HEK293 (cell line): ENCODE data around the gene SCTR.

Source experiments
- CTCF ChIA-PET: fragments of 350-600 bp; formaldehyde crosslinking; extraction: SDS; loops from one replicate; lab custom pipeline; 2021; ENCODE audit warnings: antibody characterized with exemption; lab: Yijun Ruan, JAX
- POLR2A ChIA-PET: fragments of 300-600 bp; formaldehyde crosslinking; extraction: SDS; loops from one replicate; lab custom pipeline; 2020; ENCODE audit warnings: antibody characterized with exemption, inconsistent platforms; lab: Yijun Ruan, JAX
- H3K27ac ChIP-seq: fragments of 200-500 bp; sonication (Bioruptor generic); 2 replicates; pipeline ENCODE4 v1.5.1; 2014; ENCODE audit warnings: low read depth, low read length, control low read depth, inconsistent platforms; ENCODE audit errors: extremely low read depth
- H3K36me3 ChIP-seq, 2 experiments: fragments of 200-500 bp in 1 of 2; sonication (Bioruptor generic) in 1 of 2; 1 replicate in 1 of 2; 2 replicates in 1 of 2; pipeline ENCODE4 v1.5.1; 2014 to 2017; ENCODE audit warnings: inconsistent platforms in 2 of 2, low read length in 2 of 2; ENCODE audit not compliant: control insufficient read depth in 2 of 2, insufficient read depth in 1 of 2
- H3K4me1 ChIP-seq: fragments of 200-500 bp; sonication (Bioruptor generic); 2 replicates; pipeline ENCODE4 v1.5.1; 2014; ENCODE audit warnings: mild to moderate bottlenecking, low read length, inconsistent platforms; ENCODE audit not compliant: control insufficient read depth, insufficient read depth
- H3K4me3 ChIP-seq: 2 replicates; pipeline ENCODE4 v1.5.1; 2011; ENCODE audit warnings: low read depth, mild to moderate bottlenecking, control low read depth, low read length, moderate library complexity
- H3K9me3 ChIP-seq: fragments of 200-500 bp; sonication (Bioruptor generic); 2 replicates; pipeline ENCODE4 v1.5.1; 2014; ENCODE audit warnings: low read depth, low read length, inconsistent platforms; ENCODE audit not compliant: control insufficient read depth, insufficient read depth
- GLI2 ChIP-seq: fragments of 450-650 bp; formaldehyde crosslinking; IDR thresholded peaks from 2 replicates; pipeline ENCODE4; 2017; ENCODE audit warnings: missing biosample characterization, missing genetic modification characterization, low read depth, borderline replicate concordance
- GLIS2 ChIP-seq: fragments of 450-650 bp; formaldehyde crosslinking; IDR thresholded peaks from 2 replicates; pipeline ENCODE4 v1.5.1; 2016; ENCODE audit warnings: missing biosample characterization, missing genetic modification characterization
- HOXD13 ChIP-seq: sonication (generic); formaldehyde crosslinking; IDR thresholded peaks from 2 replicates; pipeline ENCODE4 v1.8.0; 2022; ENCODE audit warnings: missing genetic modification reagents, borderline replicate concordance
- KLF7 ChIP-seq: fragments of 450-650 bp; formaldehyde crosslinking; IDR thresholded peaks from 2 replicates; pipeline ENCODE4 v1.5.1; 2016; ENCODE audit warnings: missing biosample characterization, missing genetic modification characterization, borderline replicate concordance
- KLF8 ChIP-seq: fragments of 450-650 bp; formaldehyde crosslinking; IDR thresholded peaks from 2 replicates; pipeline ENCODE4 v1.5.1; 2016; ENCODE audit warnings: missing biosample characterization, missing genetic modification characterization
- KLF9 ChIP-seq: fragments of 450-650 bp; formaldehyde crosslinking; IDR thresholded peaks from 2 replicates; pipeline ENCODE4 v1.5.1; 2016; ENCODE audit warnings: missing biosample characterization, missing genetic modification characterization, low read depth
- PRDM6 ChIP-seq: fragments of 450-650 bp; formaldehyde crosslinking; IDR thresholded peaks from 2 replicates; pipeline ENCODE4 v1.5.1; 2017; ENCODE audit warnings: missing biosample characterization, missing genetic modification characterization
- ZBTB48 ChIP-seq: fragments of 450-650 bp; formaldehyde crosslinking; IDR thresholded peaks from 2 replicates; pipeline ENCODE4 v1.5.1; 2016; ENCODE audit warnings: missing biosample characterization, missing genetic modification characterization
- ZIC2 ChIP-seq: fragments of 450-650 bp; formaldehyde crosslinking; IDR thresholded peaks from 2 replicates; pipeline ENCODE4 v1.5.1; 2016; ENCODE audit warnings: missing biosample characterization, missing genetic modification characterization
- ZNF112 ChIP-seq: fragments of 450-650 bp; formaldehyde crosslinking; IDR thresholded peaks from 2 replicates; pipeline ENCODE4 v1.5.0; 2017; ENCODE audit warnings: missing biosample characterization, missing genetic modification characterization
- ZNF140 ChIP-seq: fragments of 450-650 bp; formaldehyde crosslinking; IDR thresholded peaks from 2 replicates; pipeline ENCODE4 v1.5.1; 2016; ENCODE audit warnings: missing biosample characterization, missing genetic modification characterization
- ZNF19 ChIP-seq: fragments of 450-650 bp; formaldehyde crosslinking; IDR thresholded peaks from 2 replicates; pipeline ENCODE4; 2016; ENCODE audit warnings: missing biosample characterization, missing genetic modification characterization, low read depth
- ZNF830 ChIP-seq: fragments of 450-650 bp; IDR thresholded peaks from 2 replicates; pipeline ENCODE4 v1.5.0; 2018; ENCODE audit warnings: missing biosample characterization, missing genetic modification characterization, low read depth, mild to moderate bottlenecking, moderate library complexity
- TF ChIP-seq, protein P1 (sequence below): fragments of 450-650 bp; formaldehyde crosslinking; IDR thresholded peaks from 2 replicates; pipeline ENCODE4 v1.5.1; 2017; ENCODE audit warnings: missing biosample characterization, missing genetic modification characterization
- TF ChIP-seq, protein P2 (sequence below): fragments of 450-650 bp; formaldehyde crosslinking; IDR thresholded peaks from 2 replicates; pipeline ENCODE4 v1.5.1; 2016; ENCODE audit warnings: missing biosample characterization, missing genetic modification characterization
- TF ChIP-seq, protein P3 (sequence below): fragments of 450-650 bp; formaldehyde crosslinking; conservative IDR thresholded peaks from 2 replicates; pipeline ENCODE4 v1.5.1; 2016; ENCODE audit warnings: low read depth, missing biosample characterization, missing genetic modification characterization
- TF ChIP-seq, protein P4 (sequence below): fragments of 450-650 bp; formaldehyde crosslinking; IDR thresholded peaks from 2 replicates; pipeline ENCODE4 v1.5.1; 2016; ENCODE audit warnings: missing biosample characterization, missing genetic modification characterization, borderline replicate concordance
- TF ChIP-seq, protein P5 (sequence below): fragments of 450-650 bp; formaldehyde crosslinking; IDR thresholded peaks from 2 replicates; pipeline ENCODE4 v1.5.0; 2017; ENCODE audit warnings: missing biosample characterization, missing genetic modification characterization, borderline replicate concordance

SCTR gene

GRCh38 chr2:119430023-119430498, 94.2 kb downstream of the SCTR start:
- no peaks in the 10 kb centered on the region for H3K9me3 ChIP-seq
- TF ChIP-seq ZNF830 (tag by site-specific recombination) (no peak), GLIS2 (0 out of 2 replicates have a peak, but pooled peaks have one; percentile 12), GLI2 (tag by site-specific recombination) (no peak)
- TF ChIP-seq, protein P1, sequence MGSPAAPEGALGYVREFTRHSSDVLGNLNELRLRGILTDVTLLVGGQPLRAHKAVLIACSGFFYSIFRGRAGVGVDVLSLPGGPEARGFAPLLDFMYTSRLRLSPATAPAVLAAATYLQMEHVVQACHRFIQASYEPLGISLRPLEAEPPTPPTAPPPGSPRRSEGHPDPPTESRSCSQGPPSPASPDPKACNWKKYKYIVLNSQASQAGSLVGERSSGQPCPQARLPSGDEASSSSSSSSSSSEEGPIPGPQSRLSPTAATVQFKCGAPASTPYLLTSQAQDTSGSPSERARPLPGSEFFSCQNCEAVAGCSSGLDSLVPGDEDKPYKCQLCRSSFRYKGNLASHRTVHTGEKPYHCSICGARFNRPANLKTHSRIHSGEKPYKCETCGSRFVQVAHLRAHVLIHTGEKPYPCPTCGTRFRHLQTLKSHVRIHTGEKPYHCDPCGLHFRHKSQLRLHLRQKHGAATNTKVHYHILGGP (tag by site-specific recombination) = no peak
- CTCF ChIA-PET = interaction anchor here (1.6 to 2.1 kb wide), 2 partner anchors 22 to 46 kb away, joined by 4 to 6 read pairs; no protein-coding TSS in a partner anchor
- no peak overlapping the region for H3K27ac ChIP-seq
- H3K36me3 ChIP-seq = no peaks in the 10 kb centered on the region
- POLR2A ChIA-PET = no interaction called here
- H3K4me1 ChIP-seq = 0 out of 2 replicates have a peak, but pooled peaks cover 3% of the 10 kb centered on the region
- no peak overlapping the region for H3K4me3 ChIP-seq

DNA sequence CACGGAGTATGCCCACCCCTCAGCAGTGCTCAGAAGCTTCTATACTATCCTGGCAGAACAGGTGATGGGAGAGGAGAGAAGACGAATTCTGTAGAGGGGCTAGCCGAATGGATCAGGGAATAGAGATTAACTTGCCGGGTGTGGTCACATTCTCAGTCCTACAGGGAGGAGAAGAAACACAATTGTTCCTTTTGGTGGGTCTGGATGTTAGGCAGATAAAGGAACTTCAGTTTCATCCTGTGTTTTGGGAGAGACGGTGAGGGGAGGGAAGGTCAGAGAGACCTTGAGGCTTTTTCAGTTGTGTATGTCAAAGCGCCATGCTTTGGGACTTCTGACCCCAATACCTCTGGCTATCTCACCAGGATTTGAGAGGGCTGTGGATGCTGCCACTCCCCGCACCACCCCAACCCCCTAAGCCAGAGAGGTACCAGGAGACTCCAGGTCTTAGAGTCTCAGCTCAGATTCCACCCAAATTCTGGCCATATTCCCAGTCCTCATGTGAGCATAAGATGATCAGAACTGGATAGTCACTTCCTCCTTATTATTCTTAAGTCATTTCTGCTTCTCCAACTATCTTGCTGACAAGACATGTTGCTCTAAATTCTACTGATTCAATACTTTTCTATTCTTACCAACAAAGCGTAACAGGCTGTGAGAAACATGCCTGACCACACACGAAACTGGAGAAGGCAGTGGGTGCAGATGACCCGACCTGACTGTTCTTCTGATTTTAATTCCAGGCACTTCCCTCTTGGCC, 94.9 kb downstream of the SCTR start:
- Histone ChIP-seq H3K4me3 (no peak overlapping the region), H3K36me3 (no peaks in the 10 kb centered on the region), H3K4me1 (0 out of 2 replicates have a peak, but pooled peaks cover 3% of the 10 kb centered on the region), H3K27ac (no peak overlapping the region), H3K9me3 (no peaks in the 10 kb centered on the region)
- ChIA-PET POLR2A (no interaction called here), CTCF (interaction anchor here (1.6 kb wide), 1 partner anchor 47 kb away, joined by 4 read pairs; no protein-coding TSS in a partner anchor)
- TF ChIP-seq KLF9 (tag by site-specific recombination) (no peak), ZIC2 (tag by site-specific recombination) (no peak), ZNF140 (tag by site-specific recombination) (no peak), KLF8 (no peak), PRDM6 (tag by site-specific recombination) (no peak), HOXD13 (CRISPR knock-in tag) (no peak), ZNF112 (tag by site-specific recombination) (no peak), KLF7 (tag by site-specific recombination) (no peak), ZNF19 (tag by site-specific recombination) (no peak), ZBTB48 (no peak)
- TF ChIP-seq, protein P2, sequence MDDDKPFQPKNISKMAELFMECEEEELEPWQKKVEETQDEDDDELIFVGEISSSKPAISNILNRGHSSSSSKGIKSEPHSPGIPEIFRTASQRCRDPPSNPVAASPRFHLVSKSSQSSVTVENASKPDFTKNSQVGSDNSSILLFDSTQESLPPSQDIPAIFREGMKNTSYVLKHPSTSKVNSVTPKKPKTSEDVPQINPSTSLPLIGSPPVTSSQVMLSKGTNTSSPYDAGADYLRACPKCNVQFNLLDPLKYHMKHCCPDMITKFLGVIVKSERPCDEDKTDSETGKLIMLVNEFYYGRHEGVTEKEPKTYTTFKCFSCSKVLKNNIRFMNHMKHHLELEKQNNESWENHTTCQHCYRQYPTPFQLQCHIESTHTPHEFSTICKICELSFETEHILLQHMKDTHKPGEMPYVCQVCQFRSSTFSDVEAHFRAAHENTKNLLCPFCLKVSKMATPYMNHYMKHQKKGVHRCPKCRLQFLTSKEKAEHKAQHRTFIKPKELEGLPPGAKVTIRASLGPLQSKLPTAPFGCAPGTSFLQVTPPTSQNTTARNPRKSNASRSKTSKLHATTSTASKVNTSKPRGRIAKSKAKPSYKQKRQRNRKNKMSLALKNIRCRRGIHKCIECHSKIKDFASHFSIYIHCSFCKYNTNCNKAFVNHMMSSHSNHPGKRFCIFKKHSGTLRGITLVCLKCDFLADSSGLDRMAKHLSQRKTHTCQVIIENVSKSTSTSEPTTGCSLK = no peak
- TF ChIP-seq, protein P3, sequence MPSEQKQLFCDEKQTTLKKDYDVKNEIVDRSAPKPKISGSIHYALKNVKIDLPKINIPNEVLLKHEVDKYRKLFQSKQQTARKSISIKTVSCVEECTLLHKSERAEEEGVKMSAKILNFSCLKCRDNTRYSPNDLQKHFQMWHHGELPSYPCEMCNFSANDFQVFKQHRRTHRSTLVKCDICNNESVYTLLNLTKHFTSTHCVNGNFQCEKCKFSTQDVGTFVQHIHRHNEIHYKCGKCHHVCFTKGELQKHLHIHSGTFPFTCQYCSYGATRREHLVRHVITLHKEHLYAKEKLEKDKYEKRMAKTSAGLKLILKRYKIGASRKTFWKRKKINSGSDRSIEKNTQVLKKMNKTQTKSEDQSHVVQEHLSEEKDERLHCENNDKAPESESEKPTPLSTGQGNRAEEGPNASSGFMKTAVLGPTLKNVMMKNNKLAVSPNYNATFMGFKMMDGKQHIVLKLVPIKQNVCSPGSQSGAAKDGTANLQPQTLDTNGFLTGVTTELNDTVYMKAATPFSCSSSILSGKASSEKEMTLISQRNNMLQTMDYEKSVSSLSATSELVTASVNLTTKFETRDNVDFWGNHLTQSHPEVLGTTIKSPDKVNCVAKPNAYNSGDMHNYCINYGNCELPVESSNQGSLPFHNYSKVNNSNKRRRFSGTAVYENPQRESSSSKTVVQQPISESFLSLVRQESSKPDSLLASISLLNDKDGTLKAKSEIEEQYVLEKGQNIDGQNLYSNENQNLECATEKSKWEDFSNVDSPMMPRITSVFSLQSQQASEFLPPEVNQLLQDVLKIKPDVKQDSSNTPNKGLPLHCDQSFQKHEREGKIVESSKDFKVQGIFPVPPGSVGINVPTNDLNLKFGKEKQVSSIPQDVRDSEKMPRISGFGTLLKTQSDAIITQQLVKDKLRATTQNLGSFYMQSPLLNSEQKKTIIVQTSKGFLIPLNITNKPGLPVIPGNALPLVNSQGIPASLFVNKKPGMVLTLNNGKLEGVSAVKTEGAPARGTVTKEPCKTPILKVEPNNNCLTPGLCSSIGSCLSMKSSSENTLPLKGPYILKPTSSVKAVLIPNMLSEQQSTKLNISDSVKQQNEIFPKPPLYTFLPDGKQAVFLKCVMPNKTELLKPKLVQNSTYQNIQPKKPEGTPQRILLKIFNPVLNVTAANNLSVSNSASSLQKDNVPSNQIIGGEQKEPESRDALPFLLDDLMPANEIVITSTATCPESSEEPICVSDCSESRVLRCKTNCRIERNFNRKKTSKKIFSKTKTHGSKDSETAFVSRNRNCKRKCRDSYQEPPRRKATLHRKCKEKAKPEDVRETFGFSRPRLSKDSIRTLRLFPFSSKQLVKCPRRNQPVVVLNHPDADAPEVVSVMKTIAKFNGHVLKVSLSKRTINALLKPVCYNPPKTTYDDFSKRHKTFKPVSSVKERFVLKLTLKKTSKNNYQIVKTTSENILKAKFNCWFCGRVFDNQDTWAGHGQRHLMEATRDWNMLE (tag by site-specific recombination) = no peak
- TF ChIP-seq, protein P4, sequence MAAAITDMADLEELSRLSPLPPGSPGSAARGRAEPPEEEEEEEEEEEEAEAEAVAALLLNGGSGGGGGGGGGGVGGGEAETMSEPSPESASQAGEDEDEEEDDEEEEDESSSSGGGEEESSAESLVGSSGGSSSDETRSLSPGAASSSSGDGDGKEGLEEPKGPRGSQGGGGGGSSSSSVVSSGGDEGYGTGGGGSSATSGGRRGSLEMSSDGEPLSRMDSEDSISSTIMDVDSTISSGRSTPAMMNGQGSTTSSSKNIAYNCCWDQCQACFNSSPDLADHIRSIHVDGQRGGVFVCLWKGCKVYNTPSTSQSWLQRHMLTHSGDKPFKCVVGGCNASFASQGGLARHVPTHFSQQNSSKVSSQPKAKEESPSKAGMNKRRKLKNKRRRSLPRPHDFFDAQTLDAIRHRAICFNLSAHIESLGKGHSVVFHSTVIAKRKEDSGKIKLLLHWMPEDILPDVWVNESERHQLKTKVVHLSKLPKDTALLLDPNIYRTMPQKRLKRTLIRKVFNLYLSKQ (tag by site-specific recombination) = no peak
- TF ChIP-seq, protein P5, sequence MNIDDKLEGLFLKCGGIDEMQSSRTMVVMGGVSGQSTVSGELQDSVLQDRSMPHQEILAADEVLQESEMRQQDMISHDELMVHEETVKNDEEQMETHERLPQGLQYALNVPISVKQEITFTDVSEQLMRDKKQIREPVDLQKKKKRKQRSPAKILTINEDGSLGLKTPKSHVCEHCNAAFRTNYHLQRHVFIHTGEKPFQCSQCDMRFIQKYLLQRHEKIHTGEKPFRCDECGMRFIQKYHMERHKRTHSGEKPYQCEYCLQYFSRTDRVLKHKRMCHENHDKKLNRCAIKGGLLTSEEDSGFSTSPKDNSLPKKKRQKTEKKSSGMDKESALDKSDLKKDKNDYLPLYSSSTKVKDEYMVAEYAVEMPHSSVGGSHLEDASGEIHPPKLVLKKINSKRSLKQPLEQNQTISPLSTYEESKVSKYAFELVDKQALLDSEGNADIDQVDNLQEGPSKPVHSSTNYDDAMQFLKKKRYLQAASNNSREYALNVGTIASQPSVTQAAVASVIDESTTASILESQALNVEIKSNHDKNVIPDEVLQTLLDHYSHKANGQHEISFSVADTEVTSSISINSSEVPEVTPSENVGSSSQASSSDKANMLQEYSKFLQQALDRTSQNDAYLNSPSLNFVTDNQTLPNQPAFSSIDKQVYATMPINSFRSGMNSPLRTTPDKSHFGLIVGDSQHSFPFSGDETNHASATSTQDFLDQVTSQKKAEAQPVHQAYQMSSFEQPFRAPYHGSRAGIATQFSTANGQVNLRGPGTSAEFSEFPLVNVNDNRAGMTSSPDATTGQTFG (tag by site-specific recombination) = no peak
